SH-SY5Y (cell line): ENCODE data around the gene BABAM1.

ENCODE experiments used
- GATA2 ChIP-seq: IDR thresholded peaks from 2 replicates; pipeline ENCODE4 v1.6.1; 2011; ENCODE audit warnings: mild to moderate bottlenecking, low read depth, low read length
- GATA3 ChIP-seq: IDR thresholded peaks from 2 replicates; pipeline ENCODE4 v1.6.1; 2011; ENCODE audit warnings: low read depth, mild to moderate bottlenecking, low read length, moderate library complexity

GRCh38 chr19:17285415-17286135, 18.3 kb downstream of the BABAM1 start:
- TF ChIP-seq GATA2 (no peak), GATA3 (no peak)
